RWPE1 (cell line): ENCODE measurements around the gene C10orf143.

Experiments
- CTCF ChIA-PET: fragments of 350-600 bp; sonication (Branson Sonifier 250); formaldehyde crosslinking; extraction: SDS; loops from one replicate; lab custom pipeline; 2021; lab: Yijun Ruan, JAX
- POLR2A ChIA-PET: fragments of 400-600 bp; formaldehyde crosslinking; extraction: SDS; loops from one replicate; lab custom pipeline; 2020; ENCODE audit warnings: antibody characterized with exemption; ENCODE audit not compliant: low non-redundant PET; lab: Yijun Ruan, JAX
- DNase-seq: peaks from one replicate; pipeline ENCODE4 v3.0.0; 2012; ENCODE audit warnings: low spot score
- H3K27ac ChIP-seq: fragments of 450-650 bp; 2 replicates; pipeline ENCODE4 v1.5.1; 2017
- TF ChIP-seq, protein P1 (sequence below): fragments of 450-650 bp; conservative IDR thresholded peaks from 2 replicates; pipeline ENCODE4 v1.5.1; 2017; ENCODE audit warnings: low read depth, mild to moderate bottlenecking

C10orf143 gene

DNA sequence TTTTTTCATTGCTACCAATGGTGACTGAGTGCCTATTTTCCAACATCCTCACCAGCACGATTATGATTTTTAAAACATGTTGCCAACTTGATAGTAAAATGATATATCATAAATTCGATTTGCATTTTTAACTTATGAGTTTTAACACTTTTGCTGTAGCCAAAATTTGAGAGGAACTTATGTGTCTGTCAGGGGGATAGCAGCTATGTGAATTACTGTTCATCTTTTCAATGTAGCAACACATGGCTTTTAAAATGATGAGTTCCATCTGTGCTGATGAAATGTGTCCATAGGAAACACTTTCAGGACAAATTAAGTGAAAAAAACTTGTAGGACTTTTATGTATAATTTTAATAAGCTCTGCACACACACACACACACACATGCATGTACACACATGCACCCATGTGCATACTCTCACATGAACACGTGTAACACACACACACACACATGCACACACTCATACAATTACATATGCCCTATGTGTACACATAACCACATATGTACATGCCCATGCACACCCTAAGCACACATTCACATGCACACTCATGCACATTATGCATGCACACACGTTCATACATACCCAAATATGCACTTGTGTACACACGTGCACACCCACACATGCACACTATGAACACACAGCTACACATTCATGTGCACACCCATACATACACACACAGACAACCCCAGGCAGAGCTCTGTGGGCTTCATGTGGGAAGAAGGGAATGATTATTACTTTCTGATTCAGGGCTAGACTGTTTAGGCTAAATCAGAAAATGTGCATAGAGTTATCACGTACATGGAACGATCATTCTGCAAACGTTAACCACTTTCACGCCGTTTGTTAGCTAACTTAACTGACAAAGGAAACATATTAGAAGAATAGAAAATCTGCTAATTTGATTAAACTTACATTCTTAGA, 68.9 kb downstream of the C10orf143 start:
- no peak overlapping the region for H3K27ac ChIP-seq
- POLR2A ChIA-PET = no interaction called here
- no peak for DNase-seq
- TF ChIP-seq, protein P1, sequence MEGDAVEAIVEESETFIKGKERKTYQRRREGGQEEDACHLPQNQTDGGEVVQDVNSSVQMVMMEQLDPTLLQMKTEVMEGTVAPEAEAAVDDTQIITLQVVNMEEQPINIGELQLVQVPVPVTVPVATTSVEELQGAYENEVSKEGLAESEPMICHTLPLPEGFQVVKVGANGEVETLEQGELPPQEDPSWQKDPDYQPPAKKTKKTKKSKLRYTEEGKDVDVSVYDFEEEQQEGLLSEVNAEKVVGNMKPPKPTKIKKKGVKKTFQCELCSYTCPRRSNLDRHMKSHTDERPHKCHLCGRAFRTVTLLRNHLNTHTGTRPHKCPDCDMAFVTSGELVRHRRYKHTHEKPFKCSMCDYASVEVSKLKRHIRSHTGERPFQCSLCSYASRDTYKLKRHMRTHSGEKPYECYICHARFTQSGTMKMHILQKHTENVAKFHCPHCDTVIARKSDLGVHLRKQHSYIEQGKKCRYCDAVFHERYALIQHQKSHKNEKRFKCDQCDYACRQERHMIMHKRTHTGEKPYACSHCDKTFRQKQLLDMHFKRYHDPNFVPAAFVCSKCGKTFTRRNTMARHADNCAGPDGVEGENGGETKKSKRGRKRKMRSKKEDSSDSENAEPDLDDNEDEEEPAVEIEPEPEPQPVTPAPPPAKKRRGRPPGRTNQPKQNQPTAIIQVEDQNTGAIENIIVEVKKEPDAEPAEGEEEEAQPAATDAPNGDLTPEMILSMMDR = no peak
- CTCF ChIA-PET = interaction anchor here (0.5 kb wide), 1 partner anchor 37 kb away, joined by 3 read pairs; no protein-coding TSS in a partner anchor

DNA sequence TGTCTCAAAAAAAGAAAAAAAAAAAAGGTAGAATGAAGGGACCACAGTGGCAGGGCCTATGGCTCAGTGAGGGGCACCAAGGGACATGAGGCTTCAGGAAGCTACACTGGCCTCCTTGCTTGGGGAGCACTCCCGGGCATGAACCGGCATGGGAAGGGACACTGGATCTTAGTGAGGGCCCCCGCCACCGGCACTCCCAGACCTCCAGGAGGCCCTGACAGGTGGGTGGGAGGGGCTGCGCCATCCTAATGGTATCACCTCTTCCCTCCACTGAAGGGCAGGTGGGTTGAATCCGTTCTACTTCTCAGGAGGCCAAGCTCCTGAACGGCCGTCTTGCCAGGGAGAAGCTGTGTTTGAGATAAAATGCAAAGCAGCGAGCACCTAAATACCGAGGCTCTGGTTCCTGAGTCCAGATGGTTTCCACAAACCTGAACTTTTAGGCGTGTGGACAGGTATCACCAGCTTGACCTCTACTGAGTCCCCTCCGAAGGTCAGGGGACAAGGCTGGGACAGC, 69.8 kb downstream of the C10orf143 start:
- TF ChIP-seq, protein P1 = no peak
- no peak overlapping the region for H3K27ac ChIP-seq
- ChIA-PET POLR2A (no interaction called here), CTCF (interaction anchor here (0.8 kb wide), 1 partner anchor 12 kb away, joined by 3 read pairs; no protein-coding TSS in a partner anchor)
- DNase-seq = no peak

DNA sequence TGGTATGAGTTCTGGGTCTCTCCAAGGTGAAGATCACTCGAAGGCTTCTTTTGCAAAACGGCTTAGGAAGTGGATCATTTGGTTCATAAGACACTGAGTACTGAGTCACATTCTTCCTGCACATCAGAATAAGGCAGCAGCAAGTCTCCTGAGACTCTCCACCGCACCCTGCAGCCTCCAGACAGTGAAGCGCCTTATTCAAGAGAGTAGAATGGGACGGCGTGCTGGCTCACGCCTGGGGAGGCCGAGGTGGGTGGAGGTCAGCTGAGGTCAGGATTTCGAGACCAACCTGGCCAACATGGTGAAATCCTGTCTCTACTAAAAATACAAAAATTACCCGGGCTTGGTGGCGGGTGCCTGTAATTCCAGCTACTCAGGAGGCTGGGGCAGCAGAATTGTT, 70.3 kb downstream of the C10orf143 start:
- ChIA-PET CTCF (interaction anchor here (0.8 to 1.1 kb wide), 2 partner anchors 12 to 67 kb away, joined by 3 to 4 read pairs; no protein-coding TSS in a partner anchor), POLR2A (no interaction called here)
- no peak overlapping the region for H3K27ac ChIP-seq
- TF ChIP-seq, protein P1 = no peak
- no peak for DNase-seq

DNA sequence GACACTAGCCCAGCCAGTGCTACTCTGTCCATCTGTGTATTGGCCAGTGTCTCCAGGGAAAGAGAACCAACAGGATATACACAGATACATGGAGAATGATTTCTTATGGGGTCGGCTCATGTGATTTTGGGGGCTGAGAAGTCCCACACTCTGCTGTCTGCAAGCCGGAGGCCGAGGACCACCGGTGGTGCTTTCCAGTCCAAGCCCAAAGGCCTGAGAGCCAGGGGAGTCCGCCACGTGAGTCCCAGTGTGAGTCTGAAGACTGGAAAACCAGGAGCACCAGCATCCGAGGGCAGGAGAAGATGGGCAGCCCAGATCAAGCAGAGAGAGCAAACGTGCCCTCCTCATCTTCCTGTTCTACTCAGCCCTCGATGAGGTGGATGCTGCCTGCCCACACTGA, 71.5 kb downstream of the C10orf143 start:
- ChIA-PET POLR2A (no interaction called here), CTCF (interaction anchor here (1.1 kb wide), 1 partner anchor 66 kb away, joined by 4 read pairs; no protein-coding TSS in a partner anchor)
- no peak overlapping the region for H3K27ac ChIP-seq
- no peak for DNase-seq
- TF ChIP-seq, protein P1 = no peak

DNA sequence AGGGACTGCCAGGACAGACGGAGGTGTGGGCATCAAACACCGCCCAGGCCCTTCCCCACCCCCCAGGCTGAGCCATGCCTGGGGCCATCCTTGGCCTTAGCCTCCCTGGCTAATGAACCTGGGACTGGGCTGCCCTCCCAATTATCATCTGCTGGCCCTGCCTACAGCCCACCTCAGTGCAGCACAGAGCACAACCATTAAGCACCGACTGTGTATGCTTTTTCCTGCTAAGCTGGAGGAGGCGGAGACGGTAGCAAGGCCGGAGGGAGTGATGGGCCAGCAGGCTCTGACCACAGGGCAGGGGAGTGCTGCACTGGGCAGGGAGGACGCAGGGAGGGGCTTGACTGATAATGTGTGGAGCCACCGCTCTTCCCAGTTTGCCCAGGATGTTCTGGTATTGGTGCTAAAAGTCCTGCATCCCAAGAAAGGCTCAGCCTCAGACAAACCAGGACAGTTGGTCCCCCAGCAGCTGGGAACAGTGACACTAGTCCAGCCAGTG, 72.0 kb downstream of the C10orf143 start:
- TF ChIP-seq, protein P1 = no peak
- ChIA-PET CTCF (no interaction called here), POLR2A (no interaction called here)
- H3K27ac ChIP-seq = no peak overlapping the region
- no peak for DNase-seq

DNA sequence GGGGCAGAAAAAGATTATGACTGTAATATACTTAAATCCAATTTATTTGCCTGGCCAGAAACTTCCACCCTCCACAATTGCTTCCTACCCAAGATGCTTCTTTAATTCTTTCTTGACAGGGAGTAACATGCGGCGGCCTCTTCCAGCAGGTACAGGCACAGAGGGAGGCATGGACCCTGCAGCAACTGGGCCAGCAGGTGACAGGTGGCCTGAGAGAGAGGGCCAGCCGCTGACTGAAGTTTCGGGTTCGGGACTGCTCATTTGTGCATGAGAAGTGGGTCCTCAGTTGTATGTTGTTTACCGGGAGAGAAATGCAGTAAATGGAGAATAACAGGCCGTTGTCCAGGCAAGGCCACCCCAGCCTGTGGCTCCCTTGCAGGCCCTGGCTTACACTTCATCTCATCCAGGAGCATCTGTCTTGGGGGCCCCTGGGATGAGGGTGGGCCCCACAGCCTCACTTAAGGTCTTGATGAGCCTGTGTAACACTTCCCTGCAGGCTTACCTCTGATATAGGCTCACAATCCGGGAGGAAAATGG, 72.5 kb downstream of the C10orf143 start:
- POLR2A ChIA-PET = no interaction called here
- H3K27ac ChIP-seq = no peak overlapping the region
- TF ChIP-seq, protein P1 = no peak
- no peak for DNase-seq
- CTCF ChIA-PET = no interaction called here
